HEK293 (cell line): ENCODE data around the gene KCNS1.
"Not testable (repeated sequence)": the region's sequence is repeated elsewhere in the genome, so short reads cannot be mapped to it uniquely, and the experiment has no call there.

ENCODE experiments used
- CTCF ChIA-PET: fragments of 350-600 bp; formaldehyde crosslinking; extraction: SDS; loops from one replicate; lab custom pipeline; 2021; ENCODE audit warnings: antibody characterized with exemption; lab: Yijun Ruan, JAX
- POLR2A ChIA-PET: fragments of 300-600 bp; formaldehyde crosslinking; extraction: SDS; loops from one replicate; lab custom pipeline; 2020; ENCODE audit warnings: antibody characterized with exemption, inconsistent platforms; lab: Yijun Ruan, JAX
- H3K27ac ChIP-seq: fragments of 200-500 bp; sonication (Bioruptor generic); 2 replicates; pipeline ENCODE4 v1.5.1; 2014; ENCODE audit warnings: low read depth, low read length, control low read depth, inconsistent platforms; ENCODE audit errors: extremely low read depth
- H3K36me3 ChIP-seq, 2 experiments: fragments of 200-500 bp in 1 of 2; sonication (Bioruptor generic) in 1 of 2; 1 replicate in 1 of 2; 2 replicates in 1 of 2; pipeline ENCODE4 v1.5.1; 2014 to 2017; ENCODE audit warnings: inconsistent platforms in 2 of 2, low read length in 2 of 2; ENCODE audit not compliant: control insufficient read depth in 2 of 2, insufficient read depth in 1 of 2
- H3K4me1 ChIP-seq: fragments of 200-500 bp; sonication (Bioruptor generic); 2 replicates; pipeline ENCODE4 v1.5.1; 2014; ENCODE audit warnings: mild to moderate bottlenecking, low read length, inconsistent platforms; ENCODE audit not compliant: control insufficient read depth, insufficient read depth
- H3K4me3 ChIP-seq: 2 replicates; pipeline ENCODE4 v1.5.1; 2011; ENCODE audit warnings: low read depth, mild to moderate bottlenecking, control low read depth, low read length, moderate library complexity
- H3K9me3 ChIP-seq: fragments of 200-500 bp; sonication (Bioruptor generic); 2 replicates; pipeline ENCODE4 v1.5.1; 2014; ENCODE audit warnings: low read depth, low read length, inconsistent platforms; ENCODE audit not compliant: control insufficient read depth, insufficient read depth
- CTCF ChIP-seq: fragments of 450-650 bp; formaldehyde crosslinking; IDR thresholded peaks from 2 replicates; pipeline ENCODE4 v1.5.1; 2016; ENCODE audit warnings: missing biosample characterization, missing genetic modification characterization
- GLIS1 ChIP-seq: fragments of 450-650 bp; formaldehyde crosslinking; IDR thresholded peaks from 2 replicates; pipeline ENCODE4 v1.5.1; 2016; ENCODE audit warnings: missing biosample characterization, missing genetic modification characterization
- PRDM10 ChIP-seq: fragments of 450-650 bp; formaldehyde crosslinking; IDR thresholded peaks from 2 replicates; pipeline ENCODE4 v1.5.1; 2016; ENCODE audit warnings: missing biosample characterization, missing genetic modification characterization
- PRDM2 ChIP-seq: fragments of 450-650 bp; formaldehyde crosslinking; IDR thresholded peaks from 2 replicates; pipeline ENCODE4 v1.5.1; 2016; ENCODE audit warnings: missing biosample characterization, missing genetic modification characterization, borderline replicate concordance
- SETDB1 ChIP-seq: IDR thresholded peaks from one replicate; pipeline ENCODE4 v1.6.1; 2017; ENCODE audit warnings: mild to moderate bottlenecking, low read length, moderate library complexity, mixed read lengths; ENCODE audit not compliant: insufficient read length
- ZBTB11 ChIP-seq: fragments of 450-650 bp; formaldehyde crosslinking; conservative IDR thresholded peaks from 2 replicates; pipeline ENCODE4 v1.5.1; 2016; ENCODE audit warnings: low read depth, missing biosample characterization, missing genetic modification characterization
- ZNF157 ChIP-seq: fragments of 450-650 bp; formaldehyde crosslinking; IDR thresholded peaks from 2 replicates; pipeline ENCODE4 v1.5.1; 2016; ENCODE audit warnings: missing biosample characterization, missing genetic modification characterization
- ZNF24 ChIP-seq: fragments of 450-650 bp; formaldehyde crosslinking; IDR thresholded peaks from 2 replicates; pipeline ENCODE4 v1.5.1; 2016; ENCODE audit warnings: missing biosample characterization, missing genetic modification characterization
- ZNF426 ChIP-seq: fragments of 450-650 bp; formaldehyde crosslinking; IDR thresholded peaks from 2 replicates; pipeline ENCODE4 v1.5.1; 2017; ENCODE audit warnings: missing biosample characterization, missing genetic modification characterization, mild to moderate bottlenecking, inconsistent platforms, moderate library complexity
- ZNF623 ChIP-seq: fragments of 450-650 bp; formaldehyde crosslinking; IDR thresholded peaks from 2 replicates; pipeline ENCODE4 v1.5.1; 2016; ENCODE audit warnings: missing biosample characterization, missing genetic modification characterization
- ZNF645 ChIP-seq: fragments of 450-650 bp; formaldehyde crosslinking; IDR thresholded peaks from 2 replicates; pipeline ENCODE4; 2016; ENCODE audit warnings: missing biosample characterization, missing genetic modification characterization
- ZNF654 ChIP-seq: fragments of 450-650 bp; formaldehyde crosslinking; IDR thresholded peaks from 2 replicates; pipeline ENCODE4 v1.5.1; 2016; ENCODE audit warnings: low read depth, missing biosample characterization, missing genetic modification characterization
- ZNF747 ChIP-seq: fragments of 450-650 bp; formaldehyde crosslinking; IDR thresholded peaks from 2 replicates; pipeline ENCODE4 v1.5.1; 2016; ENCODE audit warnings: missing biosample characterization, missing genetic modification characterization
- ZNF768 ChIP-seq: fragments of 450-650 bp; formaldehyde crosslinking; IDR thresholded peaks from 2 replicates; pipeline ENCODE4 v1.5.1; 2018; ENCODE audit warnings: missing biosample characterization, mild to moderate bottlenecking, missing genetic modification characterization
- ZSCAN23 ChIP-seq: fragments of 450-650 bp; formaldehyde crosslinking; IDR thresholded peaks from 2 replicates; pipeline ENCODE4 v1.5.1; 2016; ENCODE audit warnings: missing biosample characterization, missing genetic modification characterization

KCNS1 gene

GRCh38 chr20:45139733-45140375 is 38.9 kb upstream of the KCNS1 start:
- ChIA-PET CTCF (interaction anchor here (0.6 to 3.2 kb wide), 28 partner anchors 9 to 845 kb away, joined by 3 to 55 read pairs (median 4); partner anchors contain the start of gene SEMG2), POLR2A (interaction anchor here (0.6 kb wide), 1 partner anchor 1267 kb away, joined by 4 read pairs; the partner anchor contains the start of gene ELMO2)
- not testable (repeated sequence) for H3K4me3 ChIP-seq, H3K9me3 ChIP-seq, H3K4me1 ChIP-seq, H3K36me3 ChIP-seq, H3K27ac ChIP-seq
- peak; percentile 93 for TF ChIP-seq ZNF157 (tag by site-specific recombination)

- POLR2A ChIA-PET = no interaction called here
- H3K36me3 ChIP-seq = no peaks in the 10 kb centered on the region
- CTCF ChIA-PET = interaction anchor here (0.6 to 3.2 kb wide), 40 partner anchors 8 to 632 kb away, joined by 3 to 55 read pairs (median 4); partner anchors contain the start of genes SEMG1 and SEMG2
- H3K27ac ChIP-seq = no peak overlapping the region
- no peaks in the 10 kb centered on the region for H3K4me1 ChIP-seq
- H3K4me3 ChIP-seq = no peak overlapping the region
- no peaks in the 10 kb centered on the region for H3K9me3 ChIP-seq
- no peak for TF ChIP-seq ZNF24 (tag by site-specific recombination)
- no peak for TF ChIP-seq GLIS1 (tag by site-specific recombination)
- TF ChIP-seq ZNF768 (tag by site-specific recombination) = no peak
- peak; percentile 39; the same call in 1 of the 2 replicates for TF ChIP-seq CTCF (tag by site-specific recombination)
- TF ChIP-seq ZNF747 = no peak
- TF ChIP-seq ZBTB11 (tag by site-specific recombination) = no peak
- TF ChIP-seq ZSCAN23 = no peak
- TF ChIP-seq PRDM2 (tag by site-specific recombination) = no peak
- TF ChIP-seq PRDM10 (tag by site-specific recombination) = peak; percentile 19; the same call in 1 of the 2 replicates
- no peak for TF ChIP-seq ZNF426 (tag by site-specific recombination)
- peak; percentile 45 for TF ChIP-seq SETDB1
- TF ChIP-seq ZNF623 = no peak
- TF ChIP-seq ZNF645 (tag by site-specific recombination) = no peak
- TF ChIP-seq ZNF654 (tag by site-specific recombination) = peak; percentile 55
Measured at GRCh38 chr20:45138561-45139300, 37.8 kb upstream of the KCNS1 start.
